Muscle layer of colon (tissue), 2 donors: ENCODE results near the gene ITPKB.
"Not testable (repeated sequence)": the region's sequence is repeated elsewhere in the genome, so short reads cannot be mapped to it uniquely, and the experiment has no call there.

ENCODE experiments used
- H3K27ac ChIP-seq: one replicate; pipeline ENCODE4 v1.7.0; 2013; ENCODE audit warnings: low read depth, mild to moderate bottlenecking, low read length, moderate library complexity
- H3K27me3 ChIP-seq, 2 donors: one replicate each; pipeline ENCODE4 v1.7.0; 2013; ENCODE audit warnings: low read length in 2 of 2, mild to moderate bottlenecking in 2 of 2; ENCODE audit not compliant: insufficient read depth in 2 of 2, control insufficient read depth in 1 of 2
- H3K36me3 ChIP-seq: one replicate; pipeline ENCODE4 v1.7.0; 2013; ENCODE audit warnings: mild to moderate bottlenecking, low read length; ENCODE audit not compliant: insufficient read depth
- H3K4me1 ChIP-seq: one replicate; pipeline ENCODE4 v1.7.0; 2013; ENCODE audit warnings: mild to moderate bottlenecking, low read length; ENCODE audit not compliant: insufficient read depth
- H3K4me3 ChIP-seq, 2 donors: one replicate each; pipeline ENCODE4 v1.7.0; 2013; ENCODE audit warnings: low read length in 2 of 2, low read depth in 1 of 2, mild to moderate bottlenecking in 1 of 2, moderate library complexity in 1 of 2
- H3K9ac ChIP-seq: one replicate; pipeline ENCODE4 v1.7.0; 2013; ENCODE audit warnings: low read length
- H3K9me3 ChIP-seq: one replicate; pipeline ENCODE4 v1.7.0; 2013; ENCODE audit warnings: mild to moderate bottlenecking, low read length
- donor health status: abdominal sarcoma.
- donor health status: Adenocarcinoma of cecum.

ITPKB gene

DNA sequence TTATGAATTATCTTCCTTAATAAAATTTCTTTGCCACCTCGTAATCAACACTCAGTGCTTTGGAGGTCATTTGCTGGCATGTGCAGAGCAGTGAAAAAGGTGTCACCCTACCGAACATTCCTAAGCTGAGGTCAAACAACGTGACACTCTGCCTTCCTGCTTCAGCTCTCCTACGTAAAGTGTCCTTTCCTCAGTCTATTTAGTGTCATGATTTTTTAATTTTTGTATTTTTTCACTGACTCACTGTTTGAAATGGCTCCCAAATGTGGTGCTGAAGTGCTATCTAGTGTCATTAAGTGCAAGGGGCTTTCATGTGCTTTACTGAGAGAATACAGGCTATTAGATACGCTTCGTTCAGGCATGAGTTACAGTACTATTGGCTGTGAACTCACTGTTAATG, 37.0 kb upstream of the ITPKB start:
- Histone ChIP-seq H3K9me3 (no peaks in the 10 kb centered on the region), H3K36me3 (no peaks in the 10 kb centered on the region), H3K4me3 (no peak overlapping the region), H3K4me1 (peaks cover 24% of the 10 kb centered on the region), H3K27ac (no peak overlapping the region), H3K9ac (no peak overlapping the region), H3K27me3 (no peaks in the 10 kb centered on the region)

DNA sequence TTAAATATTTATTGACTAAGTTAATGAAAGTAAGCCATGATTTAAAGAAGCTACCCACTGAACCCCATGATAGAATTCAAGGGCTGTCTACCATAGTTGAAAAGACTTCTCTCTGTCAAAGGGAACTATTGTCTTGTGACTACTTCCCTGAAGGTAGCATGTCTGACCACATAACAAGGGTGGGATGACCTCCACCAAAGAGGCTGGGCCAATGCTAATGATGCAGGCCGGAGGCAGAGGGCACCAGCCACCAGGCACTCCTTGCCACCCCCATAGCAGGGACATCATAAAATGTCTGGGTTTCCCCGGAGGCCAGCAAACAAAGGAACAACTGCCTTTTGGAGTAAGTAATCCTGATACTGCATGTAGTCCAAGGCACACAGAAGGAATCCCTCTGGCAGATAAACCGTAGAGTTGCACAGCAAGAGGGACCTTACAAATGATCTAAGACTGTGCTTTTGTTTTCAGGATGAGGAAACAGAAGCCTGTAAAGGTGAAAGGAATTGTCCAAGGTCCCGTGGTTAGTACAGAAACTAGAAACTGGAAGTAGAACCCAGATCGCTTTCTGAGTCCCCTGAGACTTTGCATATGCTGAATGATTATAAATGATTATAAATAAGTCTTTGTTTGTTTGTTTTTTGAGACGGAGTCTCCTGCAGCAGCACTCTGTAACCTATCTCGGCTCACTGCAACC, 33.5 kb upstream of the ITPKB start:
- Histone ChIP-seq H3K4me3 (no peak overlapping the region), H3K27me3 (no peaks in the 10 kb centered on the region), H3K27ac (no peak overlapping the region), H3K9ac (no peak overlapping the region), H3K9me3 (no peaks in the 10 kb centered on the region), H3K4me1 (peaks cover under 1% of the 10 kb centered on the region), H3K36me3 (no peaks in the 10 kb centered on the region)

DNA sequence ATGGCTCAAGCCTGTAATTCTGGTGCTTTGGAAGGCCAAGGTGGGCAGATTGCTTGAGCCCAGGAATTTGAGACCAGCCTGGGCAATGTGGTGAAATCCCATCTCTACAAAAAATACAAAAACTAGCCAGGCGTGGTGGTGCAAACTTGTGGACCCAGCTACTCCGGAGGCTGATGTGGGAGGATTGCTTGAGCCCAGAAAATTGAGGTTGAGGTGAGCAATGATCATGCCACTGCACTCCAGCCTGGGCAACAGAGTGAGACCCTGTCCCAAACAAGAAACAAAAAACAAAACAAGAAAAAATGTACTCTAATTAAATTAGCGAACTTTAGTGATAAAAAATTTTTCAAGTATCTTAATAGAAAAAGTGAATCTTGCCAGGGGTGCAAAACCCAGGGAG, 28.1 kb upstream of the ITPKB start:
- H3K9ac ChIP-seq, H3K36me3 ChIP-seq, H3K4me1 ChIP-seq, H3K27ac ChIP-seq, H3K9me3 ChIP-seq, H3K4me3 ChIP-seq, H3K27me3 ChIP-seq: not testable (repeated sequence)

DNA sequence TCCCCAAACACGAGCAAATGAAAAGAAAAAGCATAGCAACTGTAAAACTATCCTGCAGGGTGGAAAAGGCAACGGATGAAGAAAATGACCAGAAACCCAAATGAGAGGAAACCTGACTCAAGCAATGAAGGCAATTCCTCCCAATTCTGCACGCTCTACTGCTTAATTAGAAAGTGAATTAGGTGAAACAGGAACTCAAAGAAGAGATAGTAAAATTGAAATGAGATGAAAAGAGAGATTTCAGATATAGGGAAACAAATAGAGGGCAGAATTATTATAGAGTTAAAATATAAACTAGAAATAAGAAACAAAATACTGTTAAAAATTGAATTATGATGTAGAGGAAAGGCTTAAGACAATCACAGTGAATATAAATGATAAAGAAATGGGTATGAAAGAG, 27.5 kb upstream of the ITPKB start:
- H3K27me3 ChIP-seq, result no peaks in the 10 kb centered on the region

GRCh38 chr1:226764533-226764932, 25.5 kb upstream of the ITPKB start:
- H3K4me3 ChIP-seq, result no peak overlapping the region

More for the DNA sequence above, 27.5 kb upstream of the ITPKB start:
- Histone ChIP-seq H3K27ac (no peak overlapping the region), H3K4me1 (no peaks in the 10 kb centered on the region), H3K4me3 (no peak overlapping the region), H3K9ac (no peak overlapping the region), H3K36me3 (no peaks in the 10 kb centered on the region), H3K9me3 (no peaks in the 10 kb centered on the region)

GRCh38 chr1:226763905-226764264, 24.8 kb upstream of the ITPKB start:
- H3K4me3 ChIP-seq, result no peak overlapping the region
- no peaks in the 10 kb centered on the region for H3K4me1 ChIP-seq
- no peak overlapping the region for H3K9ac ChIP-seq
- no peak overlapping the region for H3K27ac ChIP-seq
- H3K36me3 ChIP-seq, result no peaks in the 10 kb centered on the region
- no peaks in the 10 kb centered on the region for H3K27me3 ChIP-seq
- H3K9me3 ChIP-seq, result no peaks in the 10 kb centered on the region

More at GRCh38 chr1:226764533-226764932, 25.5 kb upstream of the ITPKB start:
- H3K36me3 ChIP-seq, result no peaks in the 10 kb centered on the region
- no peaks in the 10 kb centered on the region for H3K27me3 ChIP-seq
- no peaks in the 10 kb centered on the region for H3K9me3 ChIP-seq
- no peak overlapping the region for H3K9ac ChIP-seq
- H3K27ac ChIP-seq, result no peak overlapping the region
- no peaks in the 10 kb centered on the region for H3K4me1 ChIP-seq

GRCh38 chr1:226762988-226763904, 24.2 kb upstream of the ITPKB start:
- Histone ChIP-seq H3K36me3 (no peaks in the 10 kb centered on the region), H3K4me3 (no peak overlapping the region)

DNA sequence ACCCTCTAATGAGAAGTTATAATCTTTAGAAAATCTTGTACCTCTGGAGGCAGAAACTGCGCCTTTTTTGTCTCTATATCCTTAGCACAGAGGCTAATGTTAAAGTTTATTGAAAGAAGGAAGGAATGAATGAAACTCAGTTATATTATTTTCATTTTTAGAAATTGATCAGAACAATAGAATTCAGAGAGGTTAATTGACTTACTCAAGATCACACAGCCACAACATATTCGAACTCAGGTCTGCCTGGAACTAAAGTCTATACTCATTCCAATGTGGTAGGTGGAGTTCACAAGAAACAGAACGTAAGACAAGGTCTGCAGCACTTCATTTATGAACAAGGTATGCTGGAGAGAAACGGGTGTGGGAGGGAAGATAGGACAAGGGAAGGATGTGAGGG, 23.0 kb upstream of the ITPKB start:
- Histone ChIP-seq H3K27ac (no peak overlapping the region), H3K36me3 (no peaks in the 10 kb centered on the region)

More at GRCh38 chr1:226762988-226763904, 24.2 kb upstream of the ITPKB start:
- H3K9ac ChIP-seq, result no peak overlapping the region
- no peak overlapping the region for H3K27ac ChIP-seq
- H3K27me3 ChIP-seq, result no peaks in the 10 kb centered on the region
- no peaks in the 10 kb centered on the region for H3K4me1 ChIP-seq
- H3K9me3 ChIP-seq, result no peaks in the 10 kb centered on the region

DNA sequence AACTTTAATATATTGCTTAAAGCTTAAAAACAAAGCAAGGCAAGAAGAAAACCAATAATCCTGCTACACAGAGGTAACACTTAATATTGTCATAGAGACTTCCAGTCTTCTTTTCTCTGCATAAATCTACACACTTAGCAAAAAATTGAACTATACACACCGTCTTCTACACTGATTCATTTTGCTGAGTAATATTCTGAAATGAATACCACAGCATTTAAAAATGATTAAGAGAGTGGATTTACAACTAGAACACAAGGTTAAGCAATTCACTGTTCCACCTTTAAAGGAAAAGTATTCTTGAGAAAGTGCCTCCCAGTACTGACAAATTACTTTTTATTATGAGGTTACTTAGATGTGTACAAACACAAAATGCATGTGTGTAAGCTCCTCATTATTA, 22.2 kb upstream of the ITPKB start:
- H3K27ac ChIP-seq, result no peak overlapping the region
- H3K4me1 ChIP-seq, result no peaks in the 10 kb centered on the region

More for the DNA sequence above, 23.0 kb upstream of the ITPKB start:
- H3K27me3 ChIP-seq, result no peaks in the 10 kb centered on the region
- H3K4me1 ChIP-seq, result no peaks in the 10 kb centered on the region
- no peaks in the 10 kb centered on the region for H3K9me3 ChIP-seq
- no peak overlapping the region for H3K9ac ChIP-seq
- no peak overlapping the region for H3K4me3 ChIP-seq

DNA sequence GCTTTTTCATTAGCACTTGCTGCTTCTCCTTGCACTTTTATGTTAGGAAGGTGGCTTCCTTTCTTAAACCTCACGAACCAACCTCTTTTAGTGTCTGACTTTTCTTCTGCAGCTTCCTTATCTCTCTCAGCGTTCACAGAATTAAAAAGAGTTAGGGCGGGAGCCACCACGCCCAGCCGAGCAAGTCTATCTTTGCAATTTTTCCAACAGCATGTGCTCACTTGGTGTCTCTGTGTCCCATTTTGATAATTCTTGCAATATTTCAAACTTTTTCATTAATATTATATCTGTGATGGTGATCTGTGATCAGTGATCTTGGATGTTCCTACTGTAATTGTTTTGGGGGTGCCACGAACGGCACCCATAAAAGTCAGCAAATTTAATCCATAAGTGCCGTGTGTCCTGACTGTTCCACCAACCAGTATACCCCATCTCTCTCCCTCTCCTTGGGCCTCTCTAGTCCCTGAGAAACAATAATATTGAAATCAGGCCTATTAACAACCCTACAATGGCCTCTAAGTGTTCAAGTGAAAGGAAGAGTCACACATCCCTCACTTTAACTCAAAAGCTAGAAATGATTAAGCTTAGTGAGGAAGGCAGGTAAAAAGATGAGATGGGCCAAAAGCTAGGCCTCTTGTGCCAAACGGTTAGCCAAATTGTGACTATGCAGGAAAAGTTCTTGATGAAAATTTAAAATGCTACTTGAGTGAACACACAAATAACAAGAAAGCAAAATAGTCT, 15.9 kb upstream of the ITPKB start:
- Histone ChIP-seq H3K4me1 (no peaks in the 10 kb centered on the region), H3K36me3 (no peaks in the 10 kb centered on the region), H3K27me3 (no peaks in the 10 kb centered on the region), H3K9ac (no peak overlapping the region), H3K27ac (no peak overlapping the region), H3K4me3 (no peak overlapping the region), H3K9me3 (no peaks in the 10 kb centered on the region)

More for the DNA sequence above, 22.2 kb upstream of the ITPKB start:
- H3K36me3 ChIP-seq, result no peaks in the 10 kb centered on the region
- H3K9me3 ChIP-seq, result no peaks in the 10 kb centered on the region
- no peak overlapping the region for H3K4me3 ChIP-seq
- no peak overlapping the region for H3K9ac ChIP-seq
- H3K27me3 ChIP-seq, result no peaks in the 10 kb centered on the region

- Histone ChIP-seq H3K9me3 (no peaks in the 10 kb centered on the region), H3K27me3 (no peaks in the 10 kb centered on the region), H3K27ac (no peak overlapping the region)
Measured at GRCh38 chr1:226754097-226754496, 15.0 kb upstream of the ITPKB start.

More at GRCh38 chr1:226754097-226754496, 15.0 kb upstream of the ITPKB start:
- H3K4me1 ChIP-seq, result no peaks in the 10 kb centered on the region
- H3K36me3 ChIP-seq, result no peaks in the 10 kb centered on the region
- no peak overlapping the region for H3K4me3 ChIP-seq
- H3K9ac ChIP-seq, result no peak overlapping the region
